ENCODE results near the gene RNF40.

- TF ChIP-seq POLR2A (IDR thresholded peaks at IDR 0.05) (no peak), CTCF (IDR thresholded peaks at IDR 0.05) (no peak)
These were observed 33.8 kb upstream of the RNF40 start for GRCh38 chr16:30728321-30728720.

All from Peyer's patch (tissue), 4 donors.